ENCODE data around the gene KCNJ4. TPM values are rescaled to one million over a fixed set of nuclear protein-coding genes. Genes with fewer than 3 reads are reported as not detected.
A peak's percentile ranks its signal among the peaks of the same experiment; 100 is the strongest.

The KCNJ4 gene
- total RNA-seq, 1 experiment from 2014 or later, result not detected

DNA sequence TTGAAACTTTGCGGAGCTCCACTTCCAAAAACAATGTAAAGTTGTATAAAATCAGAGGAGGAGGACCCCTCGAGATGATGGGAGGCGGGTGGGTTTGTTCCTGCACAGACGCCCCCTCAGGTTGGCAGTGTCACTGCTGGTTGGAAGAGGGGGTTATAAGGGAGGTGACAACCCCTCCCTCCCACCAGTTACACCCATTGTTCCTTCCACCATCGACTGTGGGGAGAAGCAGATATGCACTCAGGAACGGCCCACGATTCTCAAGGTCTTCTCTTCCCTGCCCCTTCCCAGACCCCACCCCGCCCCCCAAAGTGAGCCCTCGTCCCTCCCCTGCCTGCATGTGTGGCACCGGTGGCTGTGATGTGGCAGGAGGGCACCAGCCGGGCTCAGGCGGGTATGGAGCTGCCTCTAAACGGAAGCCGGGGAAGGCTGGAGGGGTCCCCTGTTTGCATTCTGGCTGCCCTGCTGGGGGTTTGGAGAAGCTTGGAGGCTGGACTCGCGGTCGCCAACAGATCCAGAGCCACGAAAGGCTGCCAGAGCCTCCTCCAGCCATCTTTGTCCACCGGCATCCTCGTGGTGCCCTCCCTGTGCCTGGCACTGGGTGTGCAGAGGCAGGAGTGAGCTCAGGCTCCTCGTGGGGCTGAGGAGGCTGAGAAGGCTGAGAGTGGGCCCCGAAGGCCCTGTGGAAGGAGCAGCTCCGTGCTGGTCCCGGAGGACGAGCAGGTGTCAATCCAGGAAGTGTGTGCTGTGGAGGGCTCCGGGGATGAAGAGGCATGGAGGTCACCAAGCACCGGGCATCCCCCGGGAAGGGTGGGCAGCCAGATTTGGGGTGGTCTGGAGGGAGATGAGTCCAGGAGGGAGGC, 13.7 kb upstream of the KCNJ4 start:
- POLR2A ChIA-PET (ENCODE audit: unreplicated experiment), result interaction anchor here (0.5 kb wide), 1 partner anchor 59 kb away, joined by 4 read pairs; no protein-coding TSS in a partner anchor

DNA sequence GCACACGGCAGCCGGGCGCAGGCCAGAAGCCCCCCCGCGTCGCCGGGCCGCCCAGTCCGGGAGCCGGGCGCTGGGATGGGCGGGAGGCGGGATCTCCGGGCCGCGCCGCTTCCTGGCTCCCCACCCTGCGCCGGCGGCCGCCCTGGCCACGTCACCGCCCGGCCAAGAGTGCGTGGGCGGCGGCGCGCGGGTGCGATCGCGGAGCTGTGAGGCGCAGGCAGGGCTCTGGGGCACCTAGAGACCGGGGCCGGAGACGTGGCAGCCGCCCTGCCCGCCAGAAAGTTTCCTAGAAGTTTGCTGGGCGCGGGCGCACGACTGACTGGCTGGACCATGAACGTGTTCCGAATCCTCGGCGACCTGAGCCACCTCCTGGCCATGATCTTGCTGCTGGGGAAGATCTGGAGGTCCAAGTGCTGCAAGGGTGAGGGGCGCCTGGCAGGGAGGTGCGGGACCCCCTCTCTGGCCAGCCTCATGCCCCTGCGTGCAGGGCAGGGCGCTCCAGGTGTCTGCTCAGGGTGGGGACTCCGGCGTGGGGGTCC, 13.0 kb upstream of the KCNJ4 start, which contains the start of gene KDELR3:
KDELR3 (plus strand) TSS at position 193 of the 539 bp plus-strand sequence; CDS start at position 331, 138 bp downstream.
- Histone ChIP-seq H3F3A (ENCODE audit: low read length, unreplicated experiment) (no peaks in the 10 kb centered on the region), H3K4me1 (ENCODE audit: insufficient read depth, low read length) (peaks cover 5% of the 10 kb centered on the region; the same call in 1 of the 2 replicates), H3K27ac (ENCODE audit: low read length) (no peak within 1 kb of the TSS), H3K36me3 (ENCODE audit: low read depth, low read length) (no peaks in the 10 kb centered on the region), H3K27me3 (ENCODE audit: low read length) (no peaks in the 10 kb centered on the region), H3K79me2 (ENCODE audit: low read length) (no peaks in the 10 kb centered on the region), H3K9me3 (ENCODE audit: low read length) (no peaks in the 10 kb centered on the region), H3K4me2 (ENCODE audit: low read length) (peak within 1 kb of the TSS; percentile 97), H2AFZ (ENCODE audit: low read length) (peak within 1 kb of the TSS; percentile 96), H4K20me1 (ENCODE audit: low read length) (no peaks in the 10 kb centered on the region), H3K9ac (ENCODE audit: low read length) (peak within 1 kb of the TSS; percentile 77), H3K9me2 (replicated peaks; ENCODE audit: low read length) (no peaks in the 10 kb centered on the region), H3K4me3 (ENCODE audit: low read length) (peak within 1 kb of the TSS; percentile 76)
- CTCF ChIA-PET, result no interaction called here
- DNase-seq (peak; percentile 62), ATAC-seq (peak; percentile 95)
- POLR2A ChIA-PET (ENCODE audit: unreplicated experiment), result interaction anchor here (0.5 kb wide), 2 partner anchors 11 to 59 kb away, joined by 3 to 4 read pairs; no protein-coding TSS in a partner anchor
- TSS peak; percentile 77 for BruUV-seq (replicated peaks)
- TF ChIP-seq EZH2 (IDR thresholded peaks at IDR 0.05; ENCODE audit: low read length, unreplicated experiment) (no peak), EZH2phosphoT487 (IDR thresholded peaks at IDR 0.05; ENCODE audit: borderline replicate concordance, low read length) (no peak)
- TF ChIP-seq, protein P1, sequence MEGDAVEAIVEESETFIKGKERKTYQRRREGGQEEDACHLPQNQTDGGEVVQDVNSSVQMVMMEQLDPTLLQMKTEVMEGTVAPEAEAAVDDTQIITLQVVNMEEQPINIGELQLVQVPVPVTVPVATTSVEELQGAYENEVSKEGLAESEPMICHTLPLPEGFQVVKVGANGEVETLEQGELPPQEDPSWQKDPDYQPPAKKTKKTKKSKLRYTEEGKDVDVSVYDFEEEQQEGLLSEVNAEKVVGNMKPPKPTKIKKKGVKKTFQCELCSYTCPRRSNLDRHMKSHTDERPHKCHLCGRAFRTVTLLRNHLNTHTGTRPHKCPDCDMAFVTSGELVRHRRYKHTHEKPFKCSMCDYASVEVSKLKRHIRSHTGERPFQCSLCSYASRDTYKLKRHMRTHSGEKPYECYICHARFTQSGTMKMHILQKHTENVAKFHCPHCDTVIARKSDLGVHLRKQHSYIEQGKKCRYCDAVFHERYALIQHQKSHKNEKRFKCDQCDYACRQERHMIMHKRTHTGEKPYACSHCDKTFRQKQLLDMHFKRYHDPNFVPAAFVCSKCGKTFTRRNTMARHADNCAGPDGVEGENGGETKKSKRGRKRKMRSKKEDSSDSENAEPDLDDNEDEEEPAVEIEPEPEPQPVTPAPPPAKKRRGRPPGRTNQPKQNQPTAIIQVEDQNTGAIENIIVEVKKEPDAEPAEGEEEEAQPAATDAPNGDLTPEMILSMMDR (conservative IDR thresholded peaks at IDR 0.05; ENCODE audit: low read depth, low read length), result no peak
- intact Hi-C loops (cut with micrococcal nuclease), result no loop called here

More for the DNA sequence above, 13.7 kb upstream of the KCNJ4 start:
- Histone ChIP-seq H3K4me3 (ENCODE audit: low read length) (peak overlapping the region; percentile 76), H4K20me1 (ENCODE audit: low read length) (no peaks in the 10 kb centered on the region), H3K4me2 (ENCODE audit: low read length) (peak overlapping the region; percentile 97), H3K79me2 (ENCODE audit: low read length) (no peaks in the 10 kb centered on the region), H2AFZ (ENCODE audit: low read length) (peak overlapping the region; percentile 96), H3K4me1 (ENCODE audit: insufficient read depth, low read length) (peaks cover 5% of the 10 kb centered on the region; the same call in 1 of the 2 replicates), H3K9ac (ENCODE audit: low read length) (peak overlapping the region; percentile 77), H3K27me3 (ENCODE audit: low read length) (no peaks in the 10 kb centered on the region), H3K27ac (ENCODE audit: low read length) (no peak overlapping the region), H3F3A (ENCODE audit: low read length, unreplicated experiment) (no peaks in the 10 kb centered on the region), H3K9me3 (ENCODE audit: low read length) (no peaks in the 10 kb centered on the region), H3K9me2 (replicated peaks; ENCODE audit: low read length) (no peaks in the 10 kb centered on the region), H3K36me3 (ENCODE audit: low read depth, low read length) (no peaks in the 10 kb centered on the region)
- intact Hi-C loops (cut with micrococcal nuclease), result no loop called here
- no TSS peak for BruUV-seq (replicated peaks)
- DNase-seq (no peak), ATAC-seq (no peak)
- TF ChIP-seq EZH2phosphoT487 (IDR thresholded peaks at IDR 0.05; ENCODE audit: borderline replicate concordance, low read length) (no peak), EZH2 (IDR thresholded peaks at IDR 0.05; ENCODE audit: low read length, unreplicated experiment) (no peak)
- TF ChIP-seq, protein P1 (conservative IDR thresholded peaks at IDR 0.05; ENCODE audit: low read depth, low read length), result no peak
- CTCF ChIA-PET, result no interaction called here
